Neural crest cell (in vitro differentiated cells): ENCODE results near the gene PPARGC1A. TPM values are rescaled to one million over a fixed set of nuclear protein-coding genes. Genes with fewer than 3 reads are reported as not detected.

ENCODE experiments used
- DNase-seq: peaks from one replicate; pipeline ENCODE4 v3.0.0; 2021; ENCODE audit warnings: low read depth, mixed read lengths, low spot score
- H3K27ac Mint-ChIP-seq: one replicate; pipeline ENCODE4 v1.8.0; 2021; ENCODE audit warnings: mild to moderate bottlenecking, mixed read lengths; ENCODE audit not compliant: unreplicated experiment
- H3K27me3 Mint-ChIP-seq: 2 replicates; pipeline ENCODE4 v1.8.0; 2021; ENCODE audit warnings: low read depth, mild to moderate bottlenecking, mixed read lengths
- H3K36me3 Mint-ChIP-seq: 2 replicates; pipeline ENCODE4 v1.8.0; 2021; ENCODE audit warnings: low read depth, mild to moderate bottlenecking, mixed read lengths
- H3K4me1 Mint-ChIP-seq: 2 replicates; pipeline ENCODE4 v1.8.0; 2021; ENCODE audit warnings: mixed read lengths
- H3K4me3 Mint-ChIP-seq: one replicate; pipeline ENCODE4 v1.8.0; 2021; ENCODE audit warnings: mild to moderate bottlenecking, mixed read lengths
- H3K9me3 Mint-ChIP-seq: 2 replicates; pipeline ENCODE4 v1.8.0; 2021; ENCODE audit warnings: mixed read lengths
- total RNA-seq: library from RNA; stranded (reverse); gene quantifications from 2 replicates; pipeline ENCODE4 v1.2.1, GENCODE V29; 2021
- TF ChIP-seq, protein P1 (sequence below): fragments of 200-600 bp; sonication (generic); conservative IDR thresholded peaks from 2 replicates; pipeline ENCODE4 v1.5.0; 2021; ENCODE audit warnings: antibody characterized with exemption, mild to moderate bottlenecking

PPARGC1A gene
- total RNA-seq, 1 donor from 2014 or later = 2.8 TPM

DNA sequence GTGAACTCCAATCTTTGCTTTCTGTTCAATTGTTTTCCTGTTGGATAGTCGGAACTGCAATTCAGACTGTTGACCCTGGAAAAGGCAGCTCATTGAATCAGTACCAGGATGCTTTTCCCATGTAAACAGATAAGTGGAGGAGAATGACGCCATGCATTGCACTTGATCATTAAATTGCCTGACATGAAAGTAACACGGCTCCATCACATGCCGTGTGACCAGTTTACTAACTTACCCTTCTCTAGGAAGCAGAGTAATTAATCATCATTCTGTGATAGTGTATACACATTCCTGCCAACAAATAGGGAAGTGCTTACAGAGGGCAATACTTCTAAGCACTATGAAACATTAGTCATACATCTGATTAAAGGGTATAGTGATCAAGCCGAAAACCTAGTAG is 101.4 kb downstream of the PPARGC1A start:
- DNase-seq = no peak
- Mint-ChIP-seq H3K27ac (no peak overlapping the region), H3K36me3 (peaks cover 7% of the 10 kb centered on the region), H3K4me3 (no peak overlapping the region), H3K4me1 (no peaks in the 10 kb centered on the region), H3K27me3 (no peaks in the 10 kb centered on the region), H3K9me3 (peaks cover 8% of the 10 kb centered on the region)
- TF ChIP-seq, protein P1, sequence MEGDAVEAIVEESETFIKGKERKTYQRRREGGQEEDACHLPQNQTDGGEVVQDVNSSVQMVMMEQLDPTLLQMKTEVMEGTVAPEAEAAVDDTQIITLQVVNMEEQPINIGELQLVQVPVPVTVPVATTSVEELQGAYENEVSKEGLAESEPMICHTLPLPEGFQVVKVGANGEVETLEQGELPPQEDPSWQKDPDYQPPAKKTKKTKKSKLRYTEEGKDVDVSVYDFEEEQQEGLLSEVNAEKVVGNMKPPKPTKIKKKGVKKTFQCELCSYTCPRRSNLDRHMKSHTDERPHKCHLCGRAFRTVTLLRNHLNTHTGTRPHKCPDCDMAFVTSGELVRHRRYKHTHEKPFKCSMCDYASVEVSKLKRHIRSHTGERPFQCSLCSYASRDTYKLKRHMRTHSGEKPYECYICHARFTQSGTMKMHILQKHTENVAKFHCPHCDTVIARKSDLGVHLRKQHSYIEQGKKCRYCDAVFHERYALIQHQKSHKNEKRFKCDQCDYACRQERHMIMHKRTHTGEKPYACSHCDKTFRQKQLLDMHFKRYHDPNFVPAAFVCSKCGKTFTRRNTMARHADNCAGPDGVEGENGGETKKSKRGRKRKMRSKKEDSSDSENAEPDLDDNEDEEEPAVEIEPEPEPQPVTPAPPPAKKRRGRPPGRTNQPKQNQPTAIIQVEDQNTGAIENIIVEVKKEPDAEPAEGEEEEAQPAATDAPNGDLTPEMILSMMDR = no peak

DNA sequence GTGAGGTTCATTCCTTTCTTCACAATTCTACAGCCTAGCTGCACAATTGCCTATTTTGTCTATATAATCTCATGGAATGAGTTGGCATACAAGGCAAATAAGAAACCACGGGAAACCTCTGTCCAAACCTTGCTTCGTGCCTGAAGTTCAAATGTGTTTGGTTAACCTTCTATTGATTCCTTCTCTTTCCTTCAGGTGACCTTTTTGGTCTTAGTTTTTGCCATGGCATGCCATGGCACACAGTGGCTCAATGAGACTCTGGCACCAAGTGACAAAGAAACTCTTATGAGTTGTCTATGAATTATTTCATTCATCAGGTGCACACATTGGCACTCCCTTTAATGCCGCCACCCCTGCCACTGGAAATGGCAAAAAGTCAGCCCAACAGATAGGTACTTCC is 101.8 kb downstream of the PPARGC1A start:
- Mint-ChIP-seq H3K27me3 (no peaks in the 10 kb centered on the region), H3K4me3 (no peak overlapping the region), H3K4me1 (no peaks in the 10 kb centered on the region), H3K9me3 (peaks cover 8% of the 10 kb centered on the region), H3K27ac (no peak overlapping the region), H3K36me3 (peaks cover 9% of the 10 kb centered on the region)
- no peak for DNase-seq
- TF ChIP-seq, protein P1 = no peak

DNA sequence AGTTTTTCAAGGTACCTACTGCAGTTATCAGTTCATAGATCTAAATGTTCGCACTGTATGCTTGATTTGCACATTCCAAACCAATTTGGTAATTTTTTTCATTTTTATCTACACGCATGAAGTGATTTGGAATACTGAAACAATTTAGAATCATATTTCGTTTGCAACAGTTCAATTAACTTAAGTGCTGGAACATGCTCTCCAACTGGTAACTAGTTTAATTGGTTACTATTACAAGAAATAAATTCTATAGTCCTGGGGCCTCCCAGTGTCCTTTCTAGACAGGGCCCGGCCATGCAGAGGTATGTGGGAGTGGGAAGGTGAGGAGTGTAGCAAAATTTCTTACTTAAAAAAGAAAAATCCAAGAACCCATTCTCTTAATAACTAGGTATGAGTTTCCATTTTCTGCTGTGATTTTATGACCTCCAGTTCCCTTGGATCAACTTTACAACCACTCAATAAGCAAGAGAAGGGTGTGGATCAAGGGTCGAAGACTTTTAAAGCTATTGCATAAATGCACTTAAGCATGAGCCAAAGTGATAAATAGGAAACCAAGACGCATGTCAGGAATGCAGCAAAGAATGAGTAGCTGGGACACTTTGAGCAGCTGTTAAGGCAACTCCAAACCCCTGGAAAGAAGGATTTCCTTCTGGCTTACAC is 106.9 kb downstream of the PPARGC1A start:
- TF ChIP-seq, protein P1 = no peak
- Mint-ChIP-seq H3K4me1 (no peaks in the 10 kb centered on the region), H3K36me3 (peaks cover 9% of the 10 kb centered on the region), H3K27me3 (no peaks in the 10 kb centered on the region), H3K9me3 (peaks cover 8% of the 10 kb centered on the region), H3K27ac (no peak overlapping the region), H3K4me3 (no peak overlapping the region)
- DNase-seq = no peak

DNA sequence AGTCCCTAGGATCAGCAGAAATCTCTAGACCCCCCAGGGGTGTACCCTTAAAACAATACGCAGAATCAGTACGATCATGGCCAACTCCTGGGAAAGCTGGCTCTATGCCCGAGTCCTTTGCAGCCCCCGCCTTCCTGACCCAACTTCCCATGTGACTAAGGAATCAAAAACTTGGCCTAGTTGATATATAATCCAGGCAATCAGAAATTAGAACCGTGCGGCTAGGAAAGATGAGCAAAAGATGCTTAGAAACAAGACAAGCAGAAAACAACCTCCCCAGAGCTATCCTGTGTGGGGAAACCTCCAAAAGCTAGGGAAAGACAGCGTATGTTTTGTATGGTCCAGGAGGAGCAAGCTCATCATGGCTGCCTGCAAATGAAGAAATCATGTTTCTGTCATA is 110.0 kb downstream of the PPARGC1A start:
- H3K27ac Mint-ChIP-seq = no peak overlapping the region
- peaks cover 2% of the 10 kb centered on the region for H3K36me3 Mint-ChIP-seq
- peaks cover 2% of the 10 kb centered on the region for H3K9me3 Mint-ChIP-seq
- H3K4me1 Mint-ChIP-seq = peaks cover 4% of the 10 kb centered on the region
- TF ChIP-seq, protein P1 = no peak
- no peak overlapping the region for H3K4me3 Mint-ChIP-seq
- no peaks in the 10 kb centered on the region for H3K27me3 Mint-ChIP-seq
- no peak for DNase-seq

DNA sequence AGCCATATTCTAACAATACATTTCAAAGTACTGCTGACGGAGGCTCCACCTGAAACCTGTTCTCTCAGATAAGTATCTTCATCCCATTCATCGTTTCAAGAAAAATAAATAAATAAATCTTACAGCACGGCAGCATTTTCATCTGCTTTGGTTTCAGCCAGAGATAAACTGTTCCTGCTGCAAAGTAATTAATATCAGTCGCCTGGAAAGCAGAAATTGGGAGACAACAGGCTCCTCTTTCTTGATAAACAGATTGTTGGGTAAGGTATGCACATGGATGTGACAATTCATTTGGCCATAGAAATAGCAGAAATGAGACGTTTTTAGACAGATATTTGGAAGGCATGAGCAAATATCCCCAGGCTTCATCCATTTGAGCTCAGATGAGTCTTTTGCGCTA is 110.4 kb downstream of the PPARGC1A start:
- H3K9me3 Mint-ChIP-seq = peaks cover 2% of the 10 kb centered on the region
- H3K4me3 Mint-ChIP-seq = no peak overlapping the region
- H3K27me3 Mint-ChIP-seq = no peaks in the 10 kb centered on the region
- TF ChIP-seq, protein P1 = no peak
- H3K27ac Mint-ChIP-seq = no peak overlapping the region
- H3K36me3 Mint-ChIP-seq = peaks cover 2% of the 10 kb centered on the region
- no peak for DNase-seq
- peaks cover 4% of the 10 kb centered on the region for H3K4me1 Mint-ChIP-seq
